OCI-LY7 (cell line): ENCODE data around the gene NRP1.

Experiments used
- CTCF ChIP-seq: fragments of 200-600 bp; sonication (generic); conservative IDR thresholded peaks from 2 replicates; pipeline ENCODE4 v1.5.1; 2014; ENCODE audit warnings: mild to moderate bottlenecking, antibody characterized with exemption, low read length, moderate library complexity, mixed read lengths
- EZH2phosphoT487 ChIP-seq: fragments of 200-600 bp; sonication (generic); IDR thresholded peaks from 2 replicates; pipeline ENCODE4 v1.6.1; 2018; ENCODE audit warnings: low read depth, borderline replicate concordance, mild to moderate bottlenecking, mixed run types, antibody characterized with exemption, low read length, moderate library complexity, mixed read lengths

GRCh38 chr10:33192190-33192589 lies 142.3 kb downstream of the NRP1 start:
- TF ChIP-seq CTCF (no peak), EZH2phosphoT487 (no peak)
